ENCODE results near the gene DCAF4.

The DCAF4 gene

GRCh38 chr14:72903716-72904115 lies 22.5 kb upstream of the DCAF4 start:
- TF ChIP-seq, protein P1, sequence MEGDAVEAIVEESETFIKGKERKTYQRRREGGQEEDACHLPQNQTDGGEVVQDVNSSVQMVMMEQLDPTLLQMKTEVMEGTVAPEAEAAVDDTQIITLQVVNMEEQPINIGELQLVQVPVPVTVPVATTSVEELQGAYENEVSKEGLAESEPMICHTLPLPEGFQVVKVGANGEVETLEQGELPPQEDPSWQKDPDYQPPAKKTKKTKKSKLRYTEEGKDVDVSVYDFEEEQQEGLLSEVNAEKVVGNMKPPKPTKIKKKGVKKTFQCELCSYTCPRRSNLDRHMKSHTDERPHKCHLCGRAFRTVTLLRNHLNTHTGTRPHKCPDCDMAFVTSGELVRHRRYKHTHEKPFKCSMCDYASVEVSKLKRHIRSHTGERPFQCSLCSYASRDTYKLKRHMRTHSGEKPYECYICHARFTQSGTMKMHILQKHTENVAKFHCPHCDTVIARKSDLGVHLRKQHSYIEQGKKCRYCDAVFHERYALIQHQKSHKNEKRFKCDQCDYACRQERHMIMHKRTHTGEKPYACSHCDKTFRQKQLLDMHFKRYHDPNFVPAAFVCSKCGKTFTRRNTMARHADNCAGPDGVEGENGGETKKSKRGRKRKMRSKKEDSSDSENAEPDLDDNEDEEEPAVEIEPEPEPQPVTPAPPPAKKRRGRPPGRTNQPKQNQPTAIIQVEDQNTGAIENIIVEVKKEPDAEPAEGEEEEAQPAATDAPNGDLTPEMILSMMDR (IDR thresholded peaks at IDR 0.05; ENCODE audit: extremely low read depth, insufficient read depth, missing control alignments): no peak
- in situ Hi-C loops (cut with MboI; ENCODE audit: low pct_unique_long_range_greater_than_20kb, low sequenced_read_pairs, unreplicated experiment): no loop called here
- DNase-seq (ENCODE audit: low spot score): no peak

DNA sequence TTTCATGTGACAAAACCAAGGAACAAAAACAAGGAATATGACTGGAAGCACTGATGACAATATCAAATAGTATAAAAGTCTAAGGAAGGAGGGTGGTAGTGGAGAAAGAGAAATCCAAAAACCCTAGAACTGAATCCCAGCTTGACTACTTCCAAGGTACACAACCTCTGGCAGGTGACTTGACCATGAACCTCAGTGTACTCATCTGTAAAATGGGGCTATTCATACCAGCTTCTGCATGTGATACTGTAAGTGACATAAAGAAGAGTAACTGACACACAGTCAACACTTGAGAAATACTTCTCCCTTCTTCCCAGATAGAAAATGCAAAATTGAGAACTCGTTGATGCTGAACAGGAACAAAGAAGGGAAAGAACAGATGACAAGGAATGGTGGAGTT lies 22.0 kb upstream of the DCAF4 start:
- no peak for DNase-seq (ENCODE audit: low spot score)
- in situ Hi-C loops (cut with MboI; ENCODE audit: low pct_unique_long_range_greater_than_20kb, low sequenced_read_pairs, unreplicated experiment): no loop called here

DNA sequence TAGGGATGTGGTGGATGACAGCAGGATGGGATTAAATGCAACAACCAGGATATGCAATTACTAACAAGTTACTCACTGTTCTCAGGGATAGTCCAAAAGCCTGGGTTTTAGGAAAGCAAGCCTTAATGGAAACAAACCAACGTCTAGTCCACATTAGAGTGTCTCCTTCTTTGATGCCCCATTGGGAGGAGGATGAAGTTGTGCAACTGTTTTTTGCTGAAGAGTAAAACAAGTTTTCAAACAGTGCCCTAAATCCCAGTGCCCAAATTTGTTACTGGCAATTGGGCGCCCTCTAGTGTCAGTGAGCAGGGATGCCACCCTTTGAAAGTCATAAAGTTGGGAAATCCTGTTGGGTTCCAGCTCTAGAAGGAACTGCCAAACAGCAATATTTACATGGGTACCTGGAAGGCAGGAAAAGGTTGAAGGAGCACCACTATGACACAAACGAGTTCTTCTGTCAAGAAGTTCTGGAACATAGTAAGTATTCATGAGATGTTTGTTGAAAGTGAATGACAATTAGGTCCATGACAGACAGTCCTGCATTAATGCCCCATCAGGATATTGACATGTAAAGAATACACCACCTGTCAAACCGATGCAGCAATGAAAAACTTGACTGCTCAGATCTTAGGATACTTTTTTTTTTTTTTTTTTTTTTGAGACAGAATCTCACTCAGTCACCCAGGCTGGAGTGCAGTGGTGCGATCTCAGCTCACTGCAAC lies 21.3 kb upstream of the DCAF4 start:
- in situ Hi-C loops (cut with MboI; ENCODE audit: low pct_unique_long_range_greater_than_20kb, low sequenced_read_pairs, unreplicated experiment): no loop called here
- TF ChIP-seq, protein P1 (IDR thresholded peaks at IDR 0.05; ENCODE audit: extremely low read depth, insufficient read depth, missing control alignments): peak; percentile 87
- peak; percentile 56 for DNase-seq (ENCODE audit: low spot score)

More for the DNA sequence above, 22.0 kb upstream of the DCAF4 start:
- TF ChIP-seq, protein P1 (IDR thresholded peaks at IDR 0.05; ENCODE audit: extremely low read depth, insufficient read depth, missing control alignments): no peak

GRCh38 chr14:72906316-72906715 lies 19.9 kb upstream of the DCAF4 start:
- TF ChIP-seq, protein P1 (IDR thresholded peaks at IDR 0.05; ENCODE audit: extremely low read depth, insufficient read depth, missing control alignments): no peak
- in situ Hi-C loops (cut with MboI; ENCODE audit: low pct_unique_long_range_greater_than_20kb, low sequenced_read_pairs, unreplicated experiment): no loop called here
- DNase-seq (ENCODE audit: low spot score): no peak

DNA sequence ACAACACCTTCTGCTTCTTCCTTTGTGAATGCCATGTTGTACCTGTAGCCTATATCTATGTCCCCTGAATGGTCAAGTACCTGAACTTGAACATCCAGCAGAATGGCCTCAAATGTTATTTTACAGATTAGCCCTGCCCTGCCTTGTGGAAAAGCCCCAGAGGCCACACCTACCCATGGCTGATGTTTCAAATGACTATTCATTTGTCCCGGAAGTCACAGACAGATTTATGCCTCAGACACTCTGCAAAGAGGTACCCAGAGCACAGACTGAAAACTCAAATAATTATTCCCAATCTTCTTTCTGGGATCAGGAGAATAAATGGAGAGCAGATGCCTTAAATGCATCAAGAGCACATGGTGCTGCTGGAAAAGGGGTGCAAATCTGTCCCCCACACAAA lies 19.4 kb upstream of the DCAF4 start:
- DNase-seq (ENCODE audit: low spot score): no peak
- TF ChIP-seq, protein P1 (IDR thresholded peaks at IDR 0.05; ENCODE audit: extremely low read depth, insufficient read depth, missing control alignments): no peak
- in situ Hi-C loops (cut with MboI; ENCODE audit: low pct_unique_long_range_greater_than_20kb, low sequenced_read_pairs, unreplicated experiment): no loop called here

DNA sequence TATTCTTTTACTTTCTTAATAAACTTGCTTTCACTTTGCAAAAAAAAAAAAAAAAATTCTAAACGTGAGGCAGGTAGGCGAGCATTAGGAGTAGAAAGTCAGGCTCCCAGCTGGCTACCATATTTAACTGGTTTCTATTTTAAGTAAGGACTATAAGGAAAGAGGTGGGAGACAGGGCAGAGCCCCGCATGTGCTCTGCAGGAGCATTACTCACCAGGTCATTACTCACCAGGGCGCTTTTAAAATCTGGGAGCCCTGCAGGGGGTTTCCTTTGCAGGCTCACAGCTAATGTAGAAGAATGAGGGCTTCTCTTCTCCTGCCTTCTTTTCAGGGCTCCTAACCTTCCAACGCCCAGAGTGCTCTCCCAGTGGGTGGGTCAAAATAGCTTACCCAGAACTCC lies 18.4 kb upstream of the DCAF4 start:
- in situ Hi-C loops (cut with MboI; ENCODE audit: low pct_unique_long_range_greater_than_20kb, low sequenced_read_pairs, unreplicated experiment): no loop called here
- TF ChIP-seq, protein P1 (IDR thresholded peaks at IDR 0.05; ENCODE audit: extremely low read depth, insufficient read depth, missing control alignments): no peak
- DNase-seq (ENCODE audit: low spot score): no peak
